NCI-H524 (cell line): ENCODE measurements around the gene AKT1.
"Not testable (repeated sequence)": the region's sequence is repeated elsewhere in the genome, so short reads cannot be mapped to it uniquely, and the experiment has no call there.

Experiments used
- DNase-seq, 2 experiments: peaks; one replicate each; lab custom pipeline; 2025; lab: John Stamatoyannopoulos, UW

Gene AKT1

GRCh38 chr14:104753528-104754212 lies 41.9 kb downstream of the AKT1 start:
- peak; percentile 33 to 52 for DNase-seq

DNA sequence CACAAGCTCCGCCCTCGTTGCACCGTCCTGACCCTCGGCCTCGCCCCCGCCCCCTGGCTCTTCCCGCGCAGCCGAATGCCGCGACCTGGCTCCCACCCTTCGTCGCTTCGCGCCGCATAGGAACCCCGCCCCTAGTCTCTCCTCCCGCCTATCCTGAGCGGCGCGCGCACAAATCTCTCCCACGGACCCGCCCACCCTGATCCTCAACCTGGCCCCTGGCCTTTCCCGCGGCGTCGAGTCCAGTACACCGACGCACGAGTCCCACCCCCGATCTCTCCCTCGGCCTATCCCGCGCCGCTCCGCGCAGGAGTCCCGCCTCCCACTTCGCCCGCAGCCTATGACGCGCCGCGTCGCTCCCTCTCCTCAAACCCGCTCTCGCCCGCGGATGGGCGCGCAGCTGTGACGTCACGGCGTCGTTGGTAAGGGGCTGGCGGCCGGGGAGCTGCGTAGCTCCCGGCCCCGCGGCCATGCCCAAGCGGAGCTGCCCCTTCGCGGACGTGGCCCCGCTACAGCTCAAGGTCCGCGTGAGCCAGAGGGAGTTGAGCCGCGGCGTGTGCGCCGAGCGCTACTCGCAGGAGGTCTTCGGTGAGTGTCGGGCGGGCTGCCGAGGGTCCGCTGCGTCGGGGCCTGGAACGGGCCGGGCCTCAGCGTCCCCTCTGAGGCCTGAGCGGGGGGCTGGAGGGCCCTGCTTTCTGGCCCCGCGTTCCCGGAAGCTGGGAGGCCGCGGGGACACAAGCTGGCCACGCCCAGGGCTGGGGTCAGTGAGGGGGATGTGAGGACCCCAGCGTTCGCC lies 42.6 kb downstream of the AKT1 start, which contains the start of gene SIVA1:
TSS of gene SIVA1 (plus strand) at position 413 of the 793 bp plus-strand sequence. CDS start at position 468, 55 bp downstream.
- peak; percentile 100 for DNase-seq

GRCh38 chr14:104752423-104752734 lies 43.2 kb downstream of the AKT1 start:
- DNase-seq = no peak

GRCh38 chr14:104751539-104752422 lies 43.8 kb downstream of the AKT1 start:
- DNase-seq = no peak

GRCh38 chr14:104750753-104751057 lies 44.8 kb downstream of the AKT1 start:
- DNase-seq = not testable (repeated sequence)

- no peak for DNase-seq
These were observed 45.3 kb downstream of the AKT1 start for GRCh38 chr14:104750056-104750752.

DNA sequence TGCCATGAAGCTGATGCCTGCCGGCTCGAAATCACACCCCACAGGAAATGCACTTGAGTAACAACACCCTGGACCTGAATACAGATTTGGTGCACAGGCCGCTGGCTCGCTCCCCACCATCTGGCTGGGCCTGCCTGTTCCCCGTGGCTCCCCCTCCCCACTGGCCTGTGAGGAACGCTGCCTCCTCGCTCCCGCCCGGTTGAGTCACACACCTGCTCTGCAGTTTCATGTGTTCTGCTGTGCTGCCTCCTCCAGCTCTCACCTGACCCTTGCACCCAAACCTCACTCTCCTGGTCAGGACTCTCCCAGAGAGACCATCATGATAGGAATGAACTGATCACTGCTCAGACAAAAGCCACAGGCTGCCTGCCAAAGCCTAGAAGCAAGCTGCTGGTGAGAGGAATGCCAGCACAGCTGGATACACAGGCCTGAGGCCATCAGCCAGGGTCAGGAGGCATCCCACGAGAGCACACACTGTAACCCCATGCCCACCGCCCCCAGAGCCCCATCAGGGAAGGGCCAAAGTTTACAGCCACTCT lies 46.4 kb downstream of the AKT1 start:
- DNase-seq = peak; percentile 61 to 90

GRCh38 chr14:104747876-104748275 lies 47.7 kb downstream of the AKT1 start:
- DNase-seq = no peak

- DNase-seq = no peak
These were observed 48.5 kb downstream of the AKT1 start for GRCh38 chr14:104746934-104747481.

DNA sequence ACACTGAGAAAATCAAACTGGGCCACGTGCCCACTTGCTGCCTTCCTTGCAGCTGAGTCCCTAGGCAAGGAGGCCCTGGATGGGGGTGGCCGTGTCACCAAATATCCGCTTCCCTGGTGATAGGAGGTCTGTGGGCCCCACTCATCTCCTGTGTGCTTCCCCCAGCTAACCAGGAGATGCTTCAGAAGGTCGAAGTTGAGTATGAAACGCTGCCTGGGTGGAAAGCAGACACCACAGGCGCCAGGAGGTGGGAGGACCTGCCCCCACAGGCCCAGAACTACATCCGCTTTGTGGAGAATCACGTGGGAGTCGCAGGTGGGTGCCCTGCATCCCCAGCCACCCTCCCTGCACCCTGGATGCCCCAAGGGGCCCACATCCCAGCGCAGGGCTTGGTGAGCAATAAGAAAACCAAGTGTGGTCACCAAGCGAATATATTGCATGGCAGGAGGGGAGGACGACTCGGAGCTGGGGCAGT lies 49.4 kb downstream of the AKT1 start:
- DNase-seq = no peak

- DNase-seq = no peak
These were observed 50.1 kb downstream of the AKT1 start for GRCh38 chr14:104745431-104745830.

- no peak for DNase-seq
These were observed 51.1 kb downstream of the AKT1 start for GRCh38 chr14:104744484-104744883.

- DNase-seq = no peak
These were observed 51.8 kb downstream of the AKT1 start for GRCh38 chr14:104743461-104744380.

GRCh38 chr14:104742586-104743455 lies 52.7 kb downstream of the AKT1 start:
- no peak for DNase-seq

GRCh38 chr14:104741803-104742251 lies 53.7 kb downstream of the AKT1 start:
- no peak for DNase-seq

DNA sequence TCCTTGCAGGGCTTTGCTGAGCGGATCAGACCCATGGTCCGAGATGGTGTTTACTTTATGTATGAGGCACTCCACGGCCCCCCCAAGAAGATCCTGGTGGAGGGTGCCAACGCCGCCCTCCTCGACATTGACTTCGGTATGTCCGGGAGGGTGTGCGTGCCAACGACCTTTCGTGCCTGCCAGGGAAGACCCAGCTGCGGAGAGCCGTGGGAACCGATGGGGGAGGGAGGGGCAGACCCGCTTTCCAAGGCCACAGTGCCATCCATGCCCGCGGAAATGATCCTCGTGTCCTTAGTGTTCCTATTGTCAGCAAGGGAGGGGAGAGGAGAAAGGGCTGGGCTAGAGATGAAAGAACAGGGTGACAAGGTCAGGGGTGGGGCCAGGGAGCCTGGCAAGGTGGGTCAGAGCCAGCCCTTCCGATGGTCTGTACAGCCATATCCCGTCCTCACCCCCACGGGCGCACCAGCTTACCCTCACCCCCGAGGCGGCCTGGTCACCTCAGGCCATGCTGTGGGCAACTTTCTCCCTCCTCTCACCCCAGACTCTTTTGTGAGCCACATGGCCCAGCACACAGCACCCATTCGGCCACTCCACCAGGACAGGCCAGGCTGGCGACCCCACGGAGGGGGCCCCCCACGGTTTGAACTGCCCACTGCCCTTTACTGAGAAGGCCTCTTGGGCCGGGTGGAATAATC lies 54.3 kb downstream of the AKT1 start:
- DNase-seq = no peak

DNA sequence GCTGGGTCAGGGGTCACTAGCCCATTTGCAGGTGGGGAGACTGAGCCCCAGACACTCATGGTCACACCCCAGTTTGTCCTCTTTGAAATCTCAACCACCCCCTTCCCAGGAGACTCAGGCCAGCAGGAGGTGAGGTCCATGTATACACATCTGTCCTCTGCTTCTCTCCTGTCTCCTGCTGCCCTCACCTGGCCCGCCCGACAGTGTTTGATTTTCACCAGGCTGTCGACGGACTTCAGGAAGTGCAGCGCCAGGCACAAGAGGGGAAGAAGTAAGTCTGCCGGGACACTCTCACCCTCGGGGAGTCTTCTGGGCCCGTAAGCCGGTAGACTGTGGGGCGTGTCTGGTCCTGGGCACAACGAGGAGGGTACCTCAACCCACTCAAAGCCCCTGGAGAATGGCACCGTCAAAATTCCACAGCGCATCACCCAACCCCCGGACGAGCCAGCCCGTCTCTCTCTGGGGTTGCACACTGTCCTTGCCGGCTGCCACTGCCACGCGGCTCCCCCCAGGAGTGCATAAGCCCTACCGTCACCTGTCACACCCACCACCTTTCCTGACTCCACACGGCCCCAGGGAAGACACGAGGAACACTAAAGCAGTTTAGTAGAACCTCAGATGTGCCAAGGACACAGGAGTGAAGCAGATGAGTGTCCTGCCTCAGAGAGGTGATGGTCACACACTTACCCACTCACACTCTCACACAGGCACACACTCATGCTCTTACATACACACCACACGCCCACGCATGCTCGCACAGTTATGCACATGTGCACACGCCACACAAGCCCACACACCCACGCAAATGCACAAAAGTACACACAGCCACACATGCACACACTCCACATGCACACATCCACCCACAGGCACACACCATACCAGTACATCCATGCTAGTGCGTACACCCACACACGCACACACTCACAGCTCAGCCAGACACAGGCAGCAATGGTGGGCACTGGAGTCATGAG lies 55.7 kb downstream of the AKT1 start:
- DNase-seq = no peak
